Psoas muscle (tissue), 8 donors: ENCODE measurements around the gene C10orf143. TPM values are rescaled to one million over a fixed set of nuclear protein-coding genes. Genes with fewer than 3 reads are reported as not detected.

Experiments used
- ATAC-seq, 4 donors: fragments of 200-7000 bp; cut with Tn5 transposase; one replicate each; pipeline ENCODE4 v1.9.1; 2020; ENCODE audit warnings: moderate library complexity in 3 of 4, mild to moderate bottlenecking in 2 of 4
- DNase-seq, 2 donors: peaks; one replicate each; pipeline ENCODE4 v3.0.0-alpha.2; 2020
- H3K27ac ChIP-seq: fragments of 200-600 bp; one replicate; pipeline ENCODE4 v1.8.0; 2022
- H3K27me3 ChIP-seq, 3 donors: fragments of 200-600 bp in 1 of 3; one replicate each; pipeline versions ENCODE4 v1.6.1 to v1.8.0; 2013 to 2022; ENCODE audit warnings: low read length in 2 of 3, mild to moderate bottlenecking in 2 of 3, moderate library complexity in 1 of 3; ENCODE audit not compliant: insufficient read depth in 3 of 3
- H3K36me3 ChIP-seq, 2 donors: fragments of 200-600 bp in 1 of 2; one replicate each; pipeline versions ENCODE4 v1.6.1 to v1.8.0; 2013 to 2022; ENCODE audit warnings: low read depth in 1 of 2, mild to moderate bottlenecking in 1 of 2, moderate library complexity in 1 of 2; ENCODE audit not compliant: insufficient read depth in 1 of 2
- H3K4me1 ChIP-seq: fragments of 200-600 bp; one replicate; pipeline ENCODE4 v1.8.0; 2022
- H3K4me3 ChIP-seq: fragments of 200-600 bp; one replicate; pipeline ENCODE4 v1.8.0; 2022; ENCODE audit warnings: mild to moderate bottlenecking
- H3K9me3 ChIP-seq: fragments of 200-600 bp; one replicate; pipeline ENCODE4 v1.8.0; 2022
- WGBS, 3 donors: extraction: QIAGEN DNeasy Blood & Tissue Kit; methylation state at CpG; one replicate each; pipeline versions ENCODE4 v1.1.6 to v1.1.7; 2013; 5-methylcytosine and 5-hydroxymethylcytosine counted together
- intact Hi-C, 2 donors: fragments of 100-400 bp; cut with DNase I; formaldehyde crosslinking; loops; one replicate each; pipeline versions ENCODE4 v1.11.0 to v1.14.2; 2022
- long read RNA-seq, 2 donors: library from polyadenylated mRNA; unstranded; transcript quantifications; one replicate each; pipeline ENCODE4 v2.0.0, GENCODE V29; 2021
- polyA plus RNA-seq, 3 donors: library from polyadenylated mRNA; stranded (reverse); fragments of 200-250 nt; gene quantifications; one replicate each; pipeline ENCODE4 v1.2.3, GENCODE V29; 2013
- total RNA-seq, 4 donors: library from RNA; stranded (reverse); fragmentation: NEBNext Ultra II Directional in 2 of 4; extraction: Animal tissue kit (Norgen Biotek cat#: 25700) in 2 of 4; gene quantifications; one replicate each; pipeline versions ENCODE4 v1.2.1 to v1.2.4, GENCODE V29; 2021 to 2023
- TF ChIP-seq, protein P1 (sequence below): fragments of 200-600 bp; IDR thresholded peaks from one replicate; pipeline ENCODE4 v1.8.0; 2022; ENCODE audit warnings: antibody characterized with exemption
- donor health status: healthy with polysubstance abuse.
- donor health status: DM: no; HTN: no; CAD: no; lungs with moderate emphysema.
- donor health status: Bipolar disorder and iron deficiency.
- donor health status: healthy.
- donor health status: DM: yes; HTN: yes; CAD: no.
- donor health status: DM: no; HTN: no; CAD: no.
- donor health status: DM: no; HTN: no; CAD: no.
- donor health status: DM: yes; HTN: yes; CAD: no.

Gene C10orf143
- total RNA-seq (1 to 10 TPM; 4.1 to 5.1 (median 4.9) TPM), polyA plus RNA-seq (1 to 10 TPM; 3.3 to 4.9 (median 4.1) TPM)
- long read RNA-seq, donor 1, partial matches to known transcripts: 0 of 1 reads
- long read RNA-seq, donor 1, other reads (novel, unspliced or antisense): 1 of 1 reads
- long read RNA-seq, donor 2, partial matches to known transcripts: 2 of 9 reads
- long read RNA-seq, donor 2, other reads (novel, unspliced or antisense): 4 of 9 reads

DNA sequence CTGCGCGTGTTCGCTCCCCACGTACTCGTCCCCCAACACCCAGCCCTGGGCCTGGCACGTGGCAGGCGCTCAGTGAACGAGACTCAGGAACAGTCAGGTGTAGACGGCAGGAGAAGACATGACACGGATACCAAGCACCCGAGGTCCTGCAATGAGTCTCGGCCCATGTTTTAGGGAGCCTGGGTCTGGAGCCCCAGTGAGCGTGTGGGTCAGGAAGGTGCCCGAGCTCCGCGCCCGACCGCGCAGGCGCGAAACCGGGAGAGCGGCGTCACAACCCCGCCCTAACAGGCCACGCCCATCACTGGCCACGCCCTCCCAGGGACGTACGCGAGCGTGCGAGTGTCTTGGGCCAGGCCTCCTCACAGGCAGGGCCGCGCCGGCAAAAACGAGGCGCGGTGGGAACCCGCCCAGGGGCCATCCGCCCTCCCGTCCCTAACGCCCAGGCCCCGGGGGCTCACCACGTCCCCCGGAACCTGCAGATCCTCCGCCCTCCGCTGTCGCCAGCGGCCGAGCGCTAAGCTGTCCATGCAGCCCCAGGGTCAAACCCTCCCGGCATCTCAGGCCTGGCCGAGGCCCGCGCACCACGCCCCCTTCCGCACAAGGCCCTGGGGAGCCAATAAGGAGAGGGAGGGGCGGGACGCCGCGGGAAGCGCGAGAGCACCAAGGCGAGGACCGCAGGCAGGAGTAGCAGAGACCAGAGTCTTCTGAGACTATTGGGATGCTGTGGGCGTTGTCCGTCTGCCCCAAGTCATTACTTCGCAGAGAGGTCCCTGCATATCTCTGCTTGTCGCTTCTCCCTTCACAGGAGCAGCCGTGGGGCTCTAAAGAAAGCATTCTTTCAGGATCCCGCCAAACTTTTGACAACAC lies at the start of gene C10orf143:
C10orf143 (minus strand) TSS at position 585 of the 867 bp plus-strand sequence; CDS start at position 527, 58 bp downstream.
- DNase-seq (peak; percentile 98 to 99), ATAC-seq (peak; percentile 94 to 96 (median 96))
- no peaks in the 10 kb centered on the region for H3K9me3 ChIP-seq
- TF ChIP-seq, protein P1, sequence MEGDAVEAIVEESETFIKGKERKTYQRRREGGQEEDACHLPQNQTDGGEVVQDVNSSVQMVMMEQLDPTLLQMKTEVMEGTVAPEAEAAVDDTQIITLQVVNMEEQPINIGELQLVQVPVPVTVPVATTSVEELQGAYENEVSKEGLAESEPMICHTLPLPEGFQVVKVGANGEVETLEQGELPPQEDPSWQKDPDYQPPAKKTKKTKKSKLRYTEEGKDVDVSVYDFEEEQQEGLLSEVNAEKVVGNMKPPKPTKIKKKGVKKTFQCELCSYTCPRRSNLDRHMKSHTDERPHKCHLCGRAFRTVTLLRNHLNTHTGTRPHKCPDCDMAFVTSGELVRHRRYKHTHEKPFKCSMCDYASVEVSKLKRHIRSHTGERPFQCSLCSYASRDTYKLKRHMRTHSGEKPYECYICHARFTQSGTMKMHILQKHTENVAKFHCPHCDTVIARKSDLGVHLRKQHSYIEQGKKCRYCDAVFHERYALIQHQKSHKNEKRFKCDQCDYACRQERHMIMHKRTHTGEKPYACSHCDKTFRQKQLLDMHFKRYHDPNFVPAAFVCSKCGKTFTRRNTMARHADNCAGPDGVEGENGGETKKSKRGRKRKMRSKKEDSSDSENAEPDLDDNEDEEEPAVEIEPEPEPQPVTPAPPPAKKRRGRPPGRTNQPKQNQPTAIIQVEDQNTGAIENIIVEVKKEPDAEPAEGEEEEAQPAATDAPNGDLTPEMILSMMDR: no peak
- 0 to 1% (median 0%) methylated on average over 64 to 71 of the region's 71 CpGs for WGBS, 3 donors
- peaks cover 0 to 5% of the 10 kb centered on the region in 2 donors for H3K36me3 ChIP-seq
- peak within 1 kb of the TSS; percentile 91 for H3K27ac ChIP-seq
- intact Hi-C loops: loop anchor here (1.0 to 2.0 kb wide), 2 partner anchors 24 to 25 kb away; no protein-coding TSS in a partner anchor
- peak within 1 kb of the TSS; percentile 74 for H3K4me3 ChIP-seq
- peaks cover 24% of the 10 kb centered on the region for H3K4me1 ChIP-seq
- no peaks in the 10 kb centered on the region for H3K27me3 ChIP-seq

DNA sequence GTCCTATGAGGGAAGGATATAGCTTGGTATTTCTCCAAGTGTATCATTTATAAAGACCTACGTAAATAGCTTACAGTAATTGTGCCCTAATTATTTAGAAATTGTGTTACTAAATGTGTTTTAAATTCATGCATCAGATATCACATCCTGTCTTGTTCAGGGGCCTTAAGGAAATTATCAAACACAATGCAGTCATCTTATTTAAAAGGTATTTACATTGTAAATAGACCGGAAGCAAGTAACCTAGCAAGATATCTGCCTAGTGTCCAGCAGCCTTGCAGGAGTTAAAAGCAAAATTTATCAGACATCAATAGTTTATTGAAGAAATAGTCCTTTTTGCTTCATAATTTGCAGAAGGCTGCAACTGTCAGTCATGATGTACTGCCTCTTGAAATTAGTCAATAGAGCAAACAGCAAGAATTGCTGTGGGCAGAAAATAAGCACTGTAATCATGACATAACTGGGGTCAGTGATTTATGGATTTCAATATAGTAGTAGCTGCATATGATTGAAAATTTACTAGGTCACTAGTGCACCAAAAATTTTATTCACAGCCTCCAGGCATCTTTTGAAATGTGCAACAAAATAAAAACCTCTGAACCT lies 48.7 kb upstream of the C10orf143 start:
- Histone ChIP-seq H3K27ac (no peak overlapping the region), H3K4me1 (no peaks in the 10 kb centered on the region), H3K27me3 (no peaks in the 10 kb centered on the region), H3K36me3 (peaks cover 11 to 43% of the 10 kb centered on the region in 2 donors), H3K4me3 (no peak overlapping the region), H3K9me3 (no peaks in the 10 kb centered on the region)
- TF ChIP-seq, protein P1: no peak
- intact Hi-C loops: no loop called here
- 85 to 88% (median 87%) methylated on average over 2 of the region's 2 CpGs for WGBS, 3 donors
- ATAC-seq (no peak), DNase-seq (no peak)

DNA sequence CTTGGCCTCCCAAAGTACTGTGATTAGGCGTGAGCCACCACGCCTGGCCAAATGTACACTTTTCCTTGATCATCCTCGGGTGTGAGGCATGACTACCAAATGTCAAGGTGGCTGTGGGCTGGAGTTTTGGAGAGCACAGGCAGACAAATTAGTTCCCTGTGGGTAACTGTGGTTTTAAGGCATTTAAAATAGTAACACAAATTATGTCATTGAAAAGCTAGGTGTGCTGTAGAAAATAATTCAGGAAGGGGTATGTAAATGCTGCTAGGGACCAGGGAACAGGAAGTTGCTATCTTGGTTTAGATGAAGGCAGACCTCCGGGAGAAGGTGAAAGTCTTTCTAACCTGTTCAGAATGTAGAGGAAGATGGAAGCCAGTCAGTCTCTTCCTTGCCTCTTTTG lies 35.4 kb upstream of the C10orf143 start:
- no peak for ATAC-seq
- Histone ChIP-seq H3K9me3 (no peaks in the 10 kb centered on the region), H3K36me3 (peaks cover 11 to 42% of the 10 kb centered on the region in 2 donors), H3K4me1 (peaks cover 20% of the 10 kb centered on the region), H3K27ac (no peak overlapping the region), H3K4me3 (no peak overlapping the region), H3K27me3 (no peaks in the 10 kb centered on the region)
- TF ChIP-seq, protein P1: no peak
- no peak for DNase-seq
- intact Hi-C loops: no loop called here
- WGBS, 3 donors: 84 to 97% (median 90%) methylated on average over 4 of the region's 4 CpGs

DNA sequence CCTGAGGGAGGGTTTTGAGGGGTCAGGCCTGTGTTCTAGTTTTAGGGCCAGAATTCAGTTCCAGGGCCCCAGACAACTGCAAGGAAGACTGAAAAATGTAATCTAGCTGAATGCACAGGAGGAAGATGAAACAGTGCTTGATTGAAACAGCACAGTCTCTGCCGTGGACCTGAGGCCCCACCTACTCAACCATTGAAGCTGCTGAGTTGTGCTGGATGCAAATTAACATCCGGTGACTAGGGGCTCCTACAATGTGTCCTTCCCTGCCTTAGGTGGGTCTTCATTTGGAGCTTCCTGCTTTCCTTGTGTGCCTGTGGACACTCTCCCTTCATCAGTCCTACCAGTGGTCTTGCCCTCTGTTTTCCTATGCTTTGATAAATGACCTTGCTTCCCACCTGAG lies 31.2 kb upstream of the C10orf143 start:
- intact Hi-C loops: no loop called here
- no peak for DNase-seq
- no peaks in the 10 kb centered on the region for H3K27me3 ChIP-seq
- ATAC-seq: no peak
- WGBS, 3 donors: 43 to 56% (median 49%) methylated on average over 2 of the region's 2 CpGs
- no peak overlapping the region for H3K27ac ChIP-seq
- TF ChIP-seq, protein P1: no peak
- no peak overlapping the region for H3K4me3 ChIP-seq
- H3K36me3 ChIP-seq: peaks cover 11 to 27% of the 10 kb centered on the region in 2 donors
- no peaks in the 10 kb centered on the region for H3K9me3 ChIP-seq
- H3K4me1 ChIP-seq: peaks cover 49% of the 10 kb centered on the region
